ENCODE data around the gene GRK5.

DNA sequence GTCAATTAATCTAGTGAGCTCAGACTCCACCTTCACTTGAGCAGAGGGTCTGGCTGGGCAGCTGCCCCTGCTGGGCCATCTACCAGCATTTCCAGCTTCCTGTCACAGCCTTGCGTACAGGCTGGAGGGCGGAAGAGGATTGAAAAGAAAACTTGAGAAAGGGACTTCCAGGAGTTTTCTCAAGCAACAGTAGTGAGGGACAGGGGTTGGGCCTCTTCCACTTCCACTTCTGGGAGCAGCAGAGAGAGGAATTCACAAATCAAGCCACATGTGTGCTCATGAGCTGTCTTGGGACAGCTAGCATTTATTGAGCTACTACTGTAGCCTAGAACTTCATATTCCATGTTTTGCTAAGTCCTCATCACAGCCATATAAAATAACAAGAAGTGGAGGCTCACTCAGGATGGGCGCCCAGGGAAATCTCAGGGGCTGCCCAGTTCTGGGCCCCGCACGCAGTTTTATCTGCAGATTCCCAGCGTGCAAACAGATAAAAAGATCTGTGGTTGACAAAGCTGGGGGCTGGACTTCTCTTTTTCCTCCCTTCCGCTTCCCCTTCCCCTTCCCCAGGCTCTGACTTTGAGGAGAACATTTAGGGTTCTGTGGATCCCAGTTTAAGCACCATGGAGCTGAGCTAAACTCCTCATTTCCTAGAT, 199.4 kb downstream of the GRK5 start:
- no peak for TF ChIP-seq CTCF (IDR thresholded peaks at IDR 0.05)
- TF ChIP-seq, protein P1, sequence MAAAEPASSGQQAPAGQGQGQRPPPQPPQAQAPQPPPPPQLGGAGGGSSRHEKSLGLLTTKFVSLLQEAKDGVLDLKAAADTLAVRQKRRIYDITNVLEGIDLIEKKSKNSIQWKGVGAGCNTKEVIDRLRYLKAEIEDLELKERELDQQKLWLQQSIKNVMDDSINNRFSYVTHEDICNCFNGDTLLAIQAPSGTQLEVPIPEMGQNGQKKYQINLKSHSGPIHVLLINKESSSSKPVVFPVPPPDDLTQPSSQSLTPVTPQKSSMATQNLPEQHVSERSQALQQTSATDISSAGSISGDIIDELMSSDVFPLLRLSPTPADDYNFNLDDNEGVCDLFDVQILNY (CRISPR knock-in tag; IDR thresholded peaks at IDR 0.05): no peak
- TF ChIP-seq USF1 (CRISPR knock-in tag; IDR thresholded peaks at IDR 0.05): no peak
- TF ChIP-seq, protein P2, sequence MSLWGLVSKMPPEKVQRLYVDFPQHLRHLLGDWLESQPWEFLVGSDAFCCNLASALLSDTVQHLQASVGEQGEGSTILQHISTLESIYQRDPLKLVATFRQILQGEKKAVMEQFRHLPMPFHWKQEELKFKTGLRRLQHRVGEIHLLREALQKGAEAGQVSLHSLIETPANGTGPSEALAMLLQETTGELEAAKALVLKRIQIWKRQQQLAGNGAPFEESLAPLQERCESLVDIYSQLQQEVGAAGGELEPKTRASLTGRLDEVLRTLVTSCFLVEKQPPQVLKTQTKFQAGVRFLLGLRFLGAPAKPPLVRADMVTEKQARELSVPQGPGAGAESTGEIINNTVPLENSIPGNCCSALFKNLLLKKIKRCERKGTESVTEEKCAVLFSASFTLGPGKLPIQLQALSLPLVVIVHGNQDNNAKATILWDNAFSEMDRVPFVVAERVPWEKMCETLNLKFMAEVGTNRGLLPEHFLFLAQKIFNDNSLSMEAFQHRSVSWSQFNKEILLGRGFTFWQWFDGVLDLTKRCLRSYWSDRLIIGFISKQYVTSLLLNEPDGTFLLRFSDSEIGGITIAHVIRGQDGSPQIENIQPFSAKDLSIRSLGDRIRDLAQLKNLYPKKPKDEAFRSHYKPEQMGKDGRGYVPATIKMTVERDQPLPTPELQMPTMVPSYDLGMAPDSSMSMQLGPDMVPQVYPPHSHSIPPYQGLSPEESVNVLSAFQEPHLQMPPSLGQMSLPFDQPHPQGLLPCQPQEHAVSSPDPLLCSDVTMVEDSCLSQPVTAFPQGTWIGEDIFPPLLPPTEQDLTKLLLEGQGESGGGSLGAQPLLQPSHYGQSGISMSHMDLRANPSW (CRISPR knock-in tag; conservative IDR thresholded peaks at IDR 0.05; ENCODE audit: low read depth): no peak
- TF ChIP-seq, protein P3, sequence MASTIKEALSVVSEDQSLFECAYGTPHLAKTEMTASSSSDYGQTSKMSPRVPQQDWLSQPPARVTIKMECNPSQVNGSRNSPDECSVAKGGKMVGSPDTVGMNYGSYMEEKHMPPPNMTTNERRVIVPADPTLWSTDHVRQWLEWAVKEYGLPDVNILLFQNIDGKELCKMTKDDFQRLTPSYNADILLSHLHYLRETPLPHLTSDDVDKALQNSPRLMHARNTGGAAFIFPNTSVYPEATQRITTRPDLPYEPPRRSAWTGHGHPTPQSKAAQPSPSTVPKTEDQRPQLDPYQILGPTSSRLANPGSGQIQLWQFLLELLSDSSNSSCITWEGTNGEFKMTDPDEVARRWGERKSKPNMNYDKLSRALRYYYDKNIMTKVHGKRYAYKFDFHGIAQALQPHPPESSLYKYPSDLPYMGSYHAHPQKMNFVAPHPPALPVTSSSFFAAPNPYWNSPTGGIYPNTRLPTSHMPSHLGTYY (CRISPR knock-in tag; IDR thresholded peaks at IDR 0.05): no peak
- no peak for TF ChIP-seq NR1H2 (CRISPR knock-in tag; IDR thresholded peaks at IDR 0.05)
- TF ChIP-seq, protein P4, sequence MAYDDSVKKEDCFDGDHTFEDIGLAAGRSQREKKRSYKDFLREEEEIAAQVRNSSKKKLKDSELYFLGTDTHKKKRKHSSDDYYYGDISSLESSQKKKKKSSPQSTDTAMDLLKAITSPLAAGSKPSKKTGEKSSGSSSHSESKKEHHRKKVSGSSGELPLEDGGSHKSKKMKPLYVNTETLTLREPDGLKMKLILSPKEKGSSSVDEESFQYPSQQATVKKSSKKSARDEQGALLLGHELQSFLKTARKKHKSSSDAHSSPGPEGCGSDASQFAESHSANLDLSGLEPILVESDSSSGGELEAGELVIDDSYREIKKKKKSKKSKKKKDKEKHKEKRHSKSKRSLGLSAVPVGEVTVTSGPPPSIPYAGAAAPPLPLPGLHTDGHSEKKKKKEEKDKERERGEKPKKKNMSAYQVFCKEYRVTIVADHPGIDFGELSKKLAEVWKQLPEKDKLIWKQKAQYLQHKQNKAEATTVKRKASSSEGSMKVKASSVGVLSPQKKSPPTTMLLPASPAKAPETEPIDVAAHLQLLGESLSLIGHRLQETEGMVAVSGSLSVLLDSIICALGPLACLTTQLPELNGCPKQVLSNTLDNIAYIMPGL (CRISPR knock-in tag; IDR thresholded peaks at IDR 0.05): no peak
- no peak for TF ChIP-seq SMAD4 (CRISPR knock-in tag; IDR thresholded peaks at IDR 0.05)
